ENCODE measurements around the gene IQGAP1.
"Not testable (repeated sequence)": the region's sequence is repeated elsewhere in the genome, so short reads cannot be mapped to it uniquely, and the experiment has no call there.

IQGAP1 gene

DNA sequence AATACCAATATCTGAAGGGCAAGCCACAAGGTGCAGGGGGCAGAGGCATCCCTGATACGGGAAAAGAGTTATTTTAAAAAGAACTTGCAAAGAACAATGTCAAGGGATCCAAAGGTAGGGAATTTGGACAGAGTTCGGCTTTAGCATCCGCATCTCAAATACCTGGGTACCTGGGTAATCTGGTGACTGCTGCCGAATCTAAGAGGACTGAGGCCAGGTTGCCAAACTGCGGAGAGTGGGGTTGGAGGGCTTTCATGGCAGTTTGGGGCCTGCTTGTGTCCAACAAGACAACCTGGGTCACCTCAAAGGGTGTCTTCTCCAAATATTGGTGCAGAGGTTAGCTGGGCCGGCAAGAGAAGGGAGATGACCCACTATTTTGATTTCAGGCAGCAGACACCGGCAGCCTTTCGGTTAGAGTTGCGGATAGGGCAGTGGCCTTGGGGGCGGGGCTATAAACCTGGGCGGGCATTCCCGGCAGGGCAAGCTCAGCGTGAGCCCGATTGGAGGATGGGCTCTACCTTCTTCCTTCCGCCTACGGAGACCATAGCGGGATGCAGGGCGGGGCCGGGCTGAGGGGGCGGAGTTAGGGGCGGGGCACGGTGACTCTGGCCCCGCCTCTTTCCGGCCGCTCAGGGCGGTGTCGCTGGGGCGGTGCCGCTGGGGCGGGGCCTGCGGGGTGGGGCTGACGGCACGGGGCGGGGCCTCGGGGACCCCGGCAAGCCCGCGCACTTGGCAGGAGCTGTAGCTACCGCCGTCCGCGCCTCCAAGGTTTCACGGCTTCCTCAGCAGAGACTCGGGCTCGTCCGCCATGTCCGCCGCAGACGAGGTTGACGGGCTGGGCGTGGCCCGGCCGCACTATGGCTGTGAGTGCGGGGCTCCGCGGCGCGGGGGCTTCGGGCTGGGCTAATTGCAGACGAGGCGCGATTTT, at the start of gene IQGAP1:
Gene IQGAP1 (plus strand): TSS at position 709 of the 928 bp plus-strand sequence. CDS start 100 bp downstream, at position 809.
- peaks cover 47% of the 10 kb centered on the region for H3K4me1 Mint-ChIP-seq
- CTCF ChIA-PET, result interaction anchor here (0.9 to 2.5 kb wide), 6 partner anchors 11 to 94 kb away, joined by 3 to 10 read pairs (median 6); no protein-coding TSS in a partner anchor
- DNase-seq, result peak; percentile 99
- peak within 1 kb of the TSS; percentile 93 for H3K4me3 Mint-ChIP-seq
- no peaks in the 10 kb centered on the region for H3K27me3 Mint-ChIP-seq
- H3K9me3 Mint-ChIP-seq, result no peaks in the 10 kb centered on the region
- H3K36me3 Mint-ChIP-seq, result peaks cover 31% of the 10 kb centered on the region
- peak within 1 kb of the TSS; percentile 97 for H3K27ac Mint-ChIP-seq

- peaks cover 3% of the 10 kb centered on the region for H3K27me3 Mint-ChIP-seq
- no peaks in the 10 kb centered on the region for H3K9me3 Mint-ChIP-seq
- no peak overlapping the region for H3K4me3 Mint-ChIP-seq
- no peaks in the 10 kb centered on the region for H3K36me3 Mint-ChIP-seq
- CTCF ChIA-PET, result interaction anchor here (0.8 kb wide), 1 partner anchor 9 kb away, joined by 3 read pairs; no protein-coding TSS in a partner anchor
- peaks cover 17% of the 10 kb centered on the region for H3K4me1 Mint-ChIP-seq
- H3K27ac Mint-ChIP-seq, result no peak overlapping the region
- no peak for DNase-seq
Observed at GRCh38 chr15:90338532-90338931, 49.5 kb upstream of the IQGAP1 start.

- Mint-ChIP-seq H3K9me3 (no peaks in the 10 kb centered on the region), H3K36me3 (no peaks in the 10 kb centered on the region), H3K4me1 (peaks cover 18% of the 10 kb centered on the region), H3K4me3 (no peak overlapping the region), H3K27ac (no peak overlapping the region), H3K27me3 (peaks cover 6% of the 10 kb centered on the region)
- DNase-seq, result no peak
- CTCF ChIA-PET, result interaction anchor here (0.7 to 0.8 kb wide), 2 partner anchors 10 to 21 kb away, joined by 3 read pairs; no protein-coding TSS in a partner anchor
Observed at GRCh38 chr15:90340345-90340744, 47.7 kb upstream of the IQGAP1 start.

- no peak for DNase-seq
- Mint-ChIP-seq H3K27me3 (peaks cover 24% of the 10 kb centered on the region), H3K4me3 (no peak overlapping the region), H3K4me1 (peaks cover 8% of the 10 kb centered on the region), H3K36me3 (no peaks in the 10 kb centered on the region), H3K9me3 (no peaks in the 10 kb centered on the region), H3K27ac (no peak overlapping the region)
- CTCF ChIA-PET, result interaction anchor here (2.1 kb wide), 1 partner anchor 23 kb away, joined by 8 read pairs; no protein-coding TSS in a partner anchor
Observed at GRCh38 chr15:90343302-90343790, 44.7 kb upstream of the IQGAP1 start.

DNA sequence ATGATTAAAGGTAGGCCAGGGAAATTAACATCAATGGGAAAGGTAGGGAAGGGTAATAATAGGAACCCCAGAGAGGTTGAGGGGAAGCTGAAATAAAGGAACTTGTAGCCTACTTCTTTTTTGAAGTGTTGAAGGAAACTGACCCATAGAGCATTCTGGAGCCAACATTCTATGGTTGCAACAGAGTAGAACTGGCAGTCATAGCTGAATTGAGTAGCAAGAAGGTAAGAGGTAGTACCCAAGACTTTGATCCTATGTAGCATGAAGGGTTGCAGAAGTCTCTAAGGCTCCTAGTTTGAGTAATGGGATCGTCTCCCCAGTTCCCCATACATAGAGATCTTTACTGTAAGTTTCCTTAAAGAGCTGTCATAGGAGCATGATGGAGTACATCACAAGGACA, 43.4 kb upstream of the IQGAP1 start:
- Mint-ChIP-seq H3K4me3 (no peak overlapping the region), H3K27me3 (peaks cover 34% of the 10 kb centered on the region), H3K27ac (no peak overlapping the region), H3K36me3 (no peaks in the 10 kb centered on the region), H3K9me3 (no peaks in the 10 kb centered on the region), H3K4me1 (peaks cover 8% of the 10 kb centered on the region)
- CTCF ChIA-PET, result interaction anchor here (2.1 kb wide), 1 partner anchor 25 kb away, joined by 8 read pairs; no protein-coding TSS in a partner anchor
- DNase-seq, result no peak

GRCh38 chr15:90345857-90346256, 42.2 kb upstream of the IQGAP1 start:
- no peak overlapping the region for H3K27ac Mint-ChIP-seq
- CTCF ChIA-PET, result interaction anchor here (0.6 kb wide), 1 partner anchor 152 kb away, joined by 3 read pairs; no protein-coding TSS in a partner anchor
- no peak overlapping the region for H3K4me3 Mint-ChIP-seq
- no peak for DNase-seq
- peaks cover 44% of the 10 kb centered on the region for H3K27me3 Mint-ChIP-seq
- peaks cover 16% of the 10 kb centered on the region for H3K4me1 Mint-ChIP-seq
- H3K36me3 Mint-ChIP-seq, result no peaks in the 10 kb centered on the region
- no peaks in the 10 kb centered on the region for H3K9me3 Mint-ChIP-seq

DNA sequence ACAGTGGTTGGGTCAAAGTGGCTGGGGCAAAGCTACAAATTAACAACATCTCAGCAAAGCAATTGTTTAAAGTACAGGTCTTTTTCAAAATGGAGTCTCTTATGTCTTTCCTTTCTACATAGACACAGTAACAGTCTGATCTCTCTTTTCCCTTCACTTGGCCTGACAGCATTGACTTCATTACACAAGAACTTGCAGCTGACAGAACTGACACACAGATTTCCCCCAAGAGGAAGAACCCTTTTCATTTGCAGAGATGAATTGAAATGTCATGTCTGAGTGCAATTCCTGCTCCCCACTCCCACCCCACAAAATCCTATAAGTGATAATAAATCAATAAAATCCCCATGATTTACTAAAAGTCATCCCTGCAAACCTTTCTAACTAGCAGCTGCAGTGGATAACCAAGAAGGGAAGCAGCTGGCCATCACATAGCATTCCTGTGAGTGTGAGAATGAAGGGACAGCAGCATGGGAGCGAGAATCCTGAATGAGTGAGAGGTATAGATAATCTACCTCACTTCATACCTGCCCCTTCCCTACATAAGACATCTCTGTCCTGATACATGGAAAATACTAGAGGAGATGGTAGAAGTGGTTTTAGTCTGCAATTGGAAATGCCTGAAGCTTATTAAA, 40.5 kb upstream of the IQGAP1 start:
- H3K9me3 Mint-ChIP-seq, H3K27ac Mint-ChIP-seq, H3K4me3 Mint-ChIP-seq, CTCF ChIA-PET, H3K36me3 Mint-ChIP-seq, DNase-seq: not testable (repeated sequence)
- H3K4me1 Mint-ChIP-seq, result peaks cover 24% of the 10 kb centered on the region
- H3K27me3 Mint-ChIP-seq, result peaks cover 52% of the 10 kb centered on the region

DNA sequence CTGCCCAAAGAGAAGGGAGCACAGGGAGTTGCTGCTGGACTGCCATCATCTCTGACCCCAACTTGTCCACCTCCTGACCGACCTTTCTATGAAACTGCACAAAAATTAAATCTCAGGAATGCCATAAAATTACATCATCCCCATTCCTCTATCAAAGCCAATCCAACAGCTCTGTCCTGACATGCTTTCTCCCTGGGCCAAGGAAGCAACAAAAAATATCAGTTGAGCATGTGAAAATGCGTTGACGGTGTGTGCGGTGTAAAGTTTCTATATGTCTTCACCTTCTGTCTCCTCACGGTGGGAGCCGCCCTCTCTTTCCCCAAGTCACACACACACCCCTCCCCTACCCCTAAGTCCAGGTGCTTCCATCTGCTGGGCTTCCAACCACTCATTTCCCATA, 39.6 kb upstream of the IQGAP1 start:
- DNase-seq, result no peak

DNA sequence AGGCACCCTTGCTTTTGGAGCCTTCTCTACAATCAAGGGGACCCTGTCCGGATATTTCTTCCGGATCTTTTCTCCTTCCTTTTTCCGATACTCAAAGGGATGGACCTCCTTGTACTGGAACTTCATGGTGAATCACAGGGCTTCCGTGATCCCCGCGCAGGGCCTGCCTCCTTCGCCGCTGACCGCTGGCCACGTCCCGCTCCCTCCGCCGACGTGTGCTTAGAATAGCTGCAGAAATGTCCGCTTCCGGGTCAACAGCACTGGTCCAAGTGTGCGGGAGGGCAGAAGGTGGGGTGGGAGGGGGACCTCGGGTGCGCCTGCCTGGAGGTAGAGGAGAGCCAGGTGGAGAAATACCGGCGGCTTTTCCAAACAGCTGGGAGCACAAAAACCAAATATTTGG, 39.0 kb upstream of the IQGAP1 start:
- no peaks in the 10 kb centered on the region for H3K36me3 Mint-ChIP-seq
- H3K27me3 Mint-ChIP-seq, result peaks cover 54% of the 10 kb centered on the region
- peaks cover 24% of the 10 kb centered on the region for H3K4me1 Mint-ChIP-seq
- no peak overlapping the region for H3K27ac Mint-ChIP-seq
- DNase-seq, result no peak
- no peaks in the 10 kb centered on the region for H3K9me3 Mint-ChIP-seq
- CTCF ChIA-PET, result no interaction called here
- no peak overlapping the region for H3K4me3 Mint-ChIP-seq

More for the DNA sequence above, 39.6 kb upstream of the IQGAP1 start:
- H3K27me3 Mint-ChIP-seq, result peaks cover 54% of the 10 kb centered on the region
- H3K9me3 Mint-ChIP-seq, result no peaks in the 10 kb centered on the region
- no peaks in the 10 kb centered on the region for H3K36me3 Mint-ChIP-seq
- CTCF ChIA-PET, result no interaction called here
- no peak overlapping the region for H3K27ac Mint-ChIP-seq
- peaks cover 25% of the 10 kb centered on the region for H3K4me1 Mint-ChIP-seq
- H3K4me3 Mint-ChIP-seq, result no peak overlapping the region

- peaks cover 24% of the 10 kb centered on the region for H3K4me1 Mint-ChIP-seq
- CTCF ChIA-PET, result interaction anchor here (0.6 kb wide), 1 partner anchor 9 kb away, joined by 3 read pairs; no protein-coding TSS in a partner anchor
- H3K36me3 Mint-ChIP-seq, result no peaks in the 10 kb centered on the region
- DNase-seq, result no peak
- H3K4me3 Mint-ChIP-seq, result no peak overlapping the region
- H3K27ac Mint-ChIP-seq, result no peak overlapping the region
- H3K9me3 Mint-ChIP-seq, result no peaks in the 10 kb centered on the region
- peaks cover 54% of the 10 kb centered on the region for H3K27me3 Mint-ChIP-seq
Observed at GRCh38 chr15:90349821-90350220, 38.2 kb upstream of the IQGAP1 start.

GRCh38 chr15:90351479-90352106, 36.4 kb upstream of the IQGAP1 start:
- Mint-ChIP-seq H3K4me1 (peaks cover 24% of the 10 kb centered on the region), H3K27ac (peak overlapping the region; percentile 37), H3K27me3 (peaks cover 45% of the 10 kb centered on the region), H3K36me3 (no peaks in the 10 kb centered on the region), H3K4me3 (peak overlapping the region; percentile 84), H3K9me3 (no peaks in the 10 kb centered on the region)
- DNase-seq, result no peak
- CTCF ChIA-PET, result interaction anchor here (0.7 to 1.4 kb wide), 2 partner anchors 10 to 32 kb away, joined by 3 to 6 read pairs; no protein-coding TSS in a partner anchor

GRCh38 chr15:90352107-90352893, 35.7 kb upstream of the IQGAP1 start, which contains the start of gene ZNF774:
Gene ZNF774 (plus strand): TSS chr15:90352284. CDS start chr15:90354661, 2,377 bp downstream.
- Mint-ChIP-seq H3K27ac (peak within 1 kb of the TSS; percentile 60), H3K4me1 (peaks cover 24% of the 10 kb centered on the region), H3K36me3 (no peaks in the 10 kb centered on the region), H3K27me3 (peaks cover 45% of the 10 kb centered on the region), H3K4me3 (peak within 1 kb of the TSS; percentile 84), H3K9me3 (no peaks in the 10 kb centered on the region)
- DNase-seq, result peak; percentile 95
- CTCF ChIA-PET, result interaction anchor here (0.6 to 1.4 kb wide), 4 partner anchors 9 to 130 kb away, joined by 3 to 6 read pairs (median 4); no protein-coding TSS in a partner anchor

DNA sequence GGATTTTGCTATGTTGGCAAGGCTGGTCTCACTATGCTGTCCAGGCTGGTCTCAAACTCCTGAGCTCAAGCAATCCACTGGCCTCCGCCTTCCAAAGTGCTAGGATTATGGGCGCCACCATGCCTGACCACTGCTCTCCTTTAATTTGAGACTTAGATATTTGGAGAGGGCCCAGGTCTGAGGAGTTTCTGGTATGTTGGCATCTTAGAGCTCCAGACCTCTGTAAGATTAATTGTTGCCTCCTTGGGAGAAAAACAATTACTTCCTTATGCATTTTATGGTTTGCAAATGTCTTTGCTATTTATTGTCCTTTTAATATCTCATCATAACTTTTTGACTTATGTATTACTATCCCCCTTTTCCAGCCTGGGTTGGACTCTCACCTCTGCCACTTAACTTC, 33.1 kb upstream of the IQGAP1 start:
- DNase-seq, result no peak
- no peaks in the 10 kb centered on the region for H3K9me3 Mint-ChIP-seq
- CTCF ChIA-PET, result interaction anchor here (1.5 kb wide), 1 partner anchor 22 kb away, joined by 4 read pairs; no protein-coding TSS in a partner anchor
- no peak overlapping the region for H3K27ac Mint-ChIP-seq
- H3K27me3 Mint-ChIP-seq, result peaks cover 21% of the 10 kb centered on the region
- H3K4me3 Mint-ChIP-seq, result no peak overlapping the region
- peaks cover 21% of the 10 kb centered on the region for H3K4me1 Mint-ChIP-seq
- H3K36me3 Mint-ChIP-seq, result no peaks in the 10 kb centered on the region

Measured in activated naive CD4-positive, alpha-beta T cell treated with anti-CD3 and anti-CD28 coated beads, Interleukin-2, amount 10 ng/mL, durations not matched to agents 7 days and 5 days (primary cell).